Measurements from ENCODE around the gene SDR42E2.
"Not testable (repeated sequence)": the region's sequence is repeated elsewhere in the genome, so short reads cannot be mapped to it uniquely, and the experiment has no call there.

Gene SDR42E2

DNA sequence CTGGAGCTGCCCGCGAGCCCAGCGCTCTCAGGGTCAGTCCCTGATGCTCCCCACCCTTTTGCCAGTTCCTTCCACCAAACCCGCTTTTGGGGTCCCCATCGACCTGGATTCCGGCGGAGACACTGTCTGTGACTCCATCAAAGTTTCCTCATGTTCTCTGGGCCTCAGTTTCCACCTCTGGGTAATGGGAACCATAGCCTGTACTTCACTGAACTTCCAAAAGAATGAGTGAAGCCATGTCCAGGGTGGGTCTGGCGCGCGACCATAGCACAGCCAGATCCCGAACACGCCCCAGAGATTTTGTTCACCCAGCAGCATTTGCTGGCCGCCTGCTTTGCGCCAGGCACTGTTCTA lies 327 bp downstream of the SDR42E2 start:
- no peak for DNase-seq

DNA sequence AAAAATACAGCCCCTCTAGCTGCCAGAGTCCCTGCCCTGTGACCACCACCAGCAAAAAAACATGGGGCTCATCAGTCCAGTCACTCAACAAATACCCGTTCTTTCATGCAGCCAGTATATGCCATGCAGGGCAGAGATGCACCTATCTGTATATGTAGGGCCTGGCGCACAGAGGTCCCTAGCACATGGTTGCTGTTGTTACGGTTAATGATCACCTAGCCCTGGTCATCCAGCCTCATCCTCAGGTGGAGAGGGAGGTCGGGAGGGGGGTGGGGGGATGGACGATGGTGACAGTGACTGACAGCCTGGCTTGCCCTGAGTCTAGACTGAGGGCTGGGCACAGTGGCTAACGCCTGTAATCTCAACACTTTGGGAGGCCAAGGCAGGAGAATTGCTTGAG lies 1.5 kb downstream of the SDR42E2 start:
- DNase-seq: no peak

DNA sequence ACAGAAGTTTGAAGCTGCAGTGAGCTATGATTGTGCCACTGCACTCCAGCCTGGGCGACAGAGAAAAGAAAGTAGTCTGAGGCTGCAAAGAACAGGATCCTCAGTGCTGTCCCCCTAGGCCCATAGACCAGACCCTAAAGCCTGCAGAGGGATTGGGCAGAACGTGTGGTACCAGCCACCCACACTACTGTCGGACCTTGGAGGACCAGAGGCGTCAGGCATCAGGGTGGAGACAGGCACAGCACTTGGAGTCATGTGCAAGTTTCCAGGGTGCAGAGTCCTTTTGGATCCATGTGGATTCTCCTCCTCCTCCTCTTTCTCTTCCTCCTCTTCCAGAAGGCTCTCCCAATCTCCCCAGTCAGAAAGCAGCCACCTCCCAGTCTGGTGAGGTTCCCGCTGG lies 2.2 kb downstream of the SDR42E2 start:
- DNase-seq: no peak

DNA sequence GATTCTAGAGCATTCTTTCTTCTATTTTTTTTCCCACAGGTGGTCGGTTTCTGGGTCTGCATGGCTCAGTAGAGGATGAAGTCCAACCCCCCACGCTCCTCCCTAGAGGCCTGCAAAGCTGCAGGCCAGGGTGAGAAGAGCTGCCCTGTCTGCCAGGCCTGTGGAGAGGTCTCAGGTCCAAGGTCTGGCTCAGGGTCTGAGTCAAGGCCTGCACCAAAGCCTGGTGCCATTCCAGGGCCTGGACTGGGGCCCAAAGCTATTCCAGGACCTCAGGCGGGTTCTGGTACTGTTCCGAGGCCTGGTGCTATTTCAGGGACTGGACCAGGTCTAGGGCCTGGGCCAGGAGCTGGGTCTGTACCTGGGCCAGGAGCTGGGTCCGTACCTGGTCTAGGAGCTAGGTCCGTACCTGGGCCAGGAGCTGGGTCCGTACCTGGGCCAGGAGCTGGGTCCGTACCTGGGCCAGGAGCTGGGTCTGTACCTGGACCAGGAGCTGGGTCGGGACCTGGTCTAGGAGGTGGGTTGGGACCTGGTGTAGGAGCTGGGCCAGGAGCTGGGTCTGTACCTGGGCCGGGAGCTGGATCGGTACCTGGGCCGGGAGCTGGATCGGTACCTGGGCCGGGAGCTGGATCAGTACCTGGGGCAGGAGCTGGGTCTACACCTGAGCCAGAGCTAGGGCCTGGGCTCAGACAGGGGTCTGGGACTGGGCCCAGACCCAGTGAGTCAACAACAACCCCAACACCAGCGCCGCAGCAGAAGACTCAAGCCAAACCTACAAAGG lies 3.4 kb downstream of the SDR42E2 start:
- no peak for DNase-seq

DNA sequence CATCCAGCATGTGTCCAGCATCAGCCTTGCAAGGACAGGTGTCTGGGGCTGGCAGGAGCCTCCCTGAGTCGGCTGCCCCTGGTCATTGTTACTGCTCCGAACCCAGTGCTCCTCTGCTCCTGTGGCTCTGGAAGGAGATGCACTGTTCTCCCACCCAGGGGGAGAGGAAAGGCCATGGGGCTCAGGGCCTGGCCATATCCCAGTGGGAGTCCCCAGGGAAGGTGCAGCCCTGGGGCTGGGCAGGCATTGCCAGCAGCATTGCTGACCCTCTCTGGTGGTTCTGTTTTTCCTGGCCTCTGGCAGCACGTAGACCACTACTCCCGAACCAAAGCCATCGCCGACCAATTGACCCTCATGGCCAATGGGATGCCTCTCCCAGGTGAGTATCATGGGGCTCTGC lies 9.6 kb downstream of the SDR42E2 start:
- no peak for DNase-seq

DNA sequence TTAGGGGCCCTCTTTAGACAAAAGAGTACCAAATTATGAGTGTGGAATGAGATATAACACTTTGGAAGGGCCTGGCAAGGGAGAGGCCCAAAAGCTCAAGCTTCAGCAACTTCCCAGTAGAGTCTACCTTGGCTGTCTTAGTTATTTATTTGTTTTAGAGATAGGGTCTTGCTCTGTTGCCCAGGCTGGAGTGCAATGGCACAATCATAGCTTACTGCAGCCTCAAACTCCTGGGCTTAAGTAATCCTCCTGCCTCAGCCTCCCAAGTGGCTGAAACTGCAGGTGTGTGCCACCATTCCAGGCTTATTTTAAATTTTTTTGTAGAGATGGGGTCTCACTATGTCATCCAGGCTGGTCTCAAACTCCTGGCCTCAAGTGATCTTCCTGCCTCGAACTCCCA lies 10.3 kb downstream of the SDR42E2 start:
- DNase-seq: not testable (repeated sequence)

DNA sequence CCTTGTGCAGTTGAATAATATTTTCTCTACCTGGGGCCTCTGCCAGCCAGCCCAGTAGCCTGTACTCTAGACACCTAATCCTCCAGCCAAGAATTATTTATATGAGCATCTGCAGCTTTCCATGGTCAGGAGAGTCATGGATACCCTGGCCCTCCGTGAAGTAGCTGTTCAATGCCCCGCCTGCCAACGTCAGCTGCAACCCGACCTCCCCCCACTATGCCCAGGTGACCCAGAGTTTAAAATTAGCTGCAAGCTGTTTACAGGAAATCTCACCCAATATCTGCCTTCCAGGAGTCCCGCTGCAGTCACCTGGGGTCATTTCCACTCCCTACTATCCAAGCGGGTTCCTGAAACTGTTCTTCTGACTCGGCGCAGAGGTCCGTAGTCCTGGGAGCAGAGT lies 12.3 kb downstream of the SDR42E2 start:
- DNase-seq: no peak

DNA sequence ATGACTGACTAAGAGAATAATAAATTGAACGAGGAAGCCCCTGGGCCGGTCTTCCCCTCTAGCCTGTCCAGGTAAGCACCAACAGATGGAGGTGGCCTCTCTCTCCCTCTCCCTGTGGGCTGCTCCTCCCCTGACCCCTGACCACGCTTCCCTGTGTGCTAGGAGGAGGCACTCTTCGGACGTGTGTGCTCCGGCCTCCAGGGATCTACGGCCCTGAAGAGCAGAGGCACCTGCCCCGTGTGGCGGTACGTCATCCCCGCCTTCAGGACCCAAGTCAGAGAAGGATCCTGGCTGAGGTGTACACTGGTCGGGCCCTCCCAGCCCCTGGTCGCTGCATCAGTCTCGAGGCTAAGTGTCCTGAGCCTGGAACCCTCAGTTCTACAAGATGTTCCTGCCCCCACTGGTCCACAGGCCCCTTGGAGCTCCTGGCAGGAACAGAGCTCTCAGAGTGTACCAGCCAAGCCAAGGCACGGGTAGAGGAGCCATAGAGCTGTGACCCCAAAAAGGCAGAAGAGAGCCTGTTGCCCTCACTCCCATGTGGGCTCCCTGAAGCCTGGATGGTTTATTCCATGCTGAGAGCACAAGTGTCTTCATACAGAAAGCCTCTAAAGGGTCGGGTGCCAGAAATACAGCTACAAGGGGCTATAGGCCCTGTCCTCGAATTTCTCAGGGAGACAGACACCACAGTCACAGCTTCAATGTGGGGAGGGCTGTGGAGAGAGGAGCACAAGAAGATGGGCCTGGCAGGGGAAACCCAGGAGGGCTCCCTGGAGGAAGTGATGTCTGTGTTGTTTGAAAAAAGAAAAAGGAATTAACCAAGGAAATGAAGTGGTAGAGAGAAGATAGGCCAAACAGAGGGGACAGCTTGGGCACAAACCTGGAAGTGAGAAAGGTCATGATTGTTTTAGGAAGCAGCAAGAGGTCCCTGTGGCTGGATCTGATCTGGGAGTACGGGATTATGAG lies 15.9 kb downstream of the SDR42E2 start:
- no peak for DNase-seq

DNA sequence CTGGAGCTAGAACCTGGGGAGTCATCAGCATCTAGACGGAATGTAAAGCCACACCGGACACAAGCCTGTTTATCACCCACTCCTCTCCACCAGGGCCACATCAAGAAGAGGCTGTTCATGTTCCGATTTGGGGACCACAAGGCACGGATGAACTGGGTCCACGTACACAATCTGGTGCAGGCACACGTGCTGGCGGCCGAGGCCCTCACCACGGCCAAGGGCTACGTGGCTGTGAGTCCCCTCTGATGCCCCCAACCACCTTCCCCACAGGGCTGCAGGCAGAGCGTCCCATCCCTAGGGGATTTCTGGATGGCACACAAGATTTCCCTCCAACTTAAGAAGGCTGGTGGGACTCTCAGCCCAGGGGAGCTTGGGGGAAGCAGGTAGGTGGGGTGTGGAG lies 19.1 kb downstream of the SDR42E2 start:
- DNase-seq: no peak

DNA sequence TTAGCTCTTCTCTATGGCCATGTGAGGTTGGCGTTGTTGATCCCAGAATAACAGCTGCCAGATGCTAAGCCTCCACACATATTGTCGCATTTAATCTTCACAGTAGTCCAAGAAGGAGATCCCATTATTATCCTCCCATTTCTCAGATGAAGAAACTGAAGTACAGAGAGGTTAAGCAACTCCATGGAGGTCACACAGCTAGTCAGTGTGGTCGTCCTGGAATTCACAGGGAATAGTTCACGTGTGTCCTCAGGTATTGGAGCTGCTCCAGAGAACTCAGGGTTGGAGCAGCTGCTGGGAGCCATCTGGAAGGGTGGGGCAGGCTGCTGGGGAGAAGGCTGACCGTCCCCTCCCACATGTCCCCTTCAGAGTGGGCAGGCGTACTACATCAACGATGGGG lies 19.5 kb downstream of the SDR42E2 start:
- DNase-seq: no peak

DNA sequence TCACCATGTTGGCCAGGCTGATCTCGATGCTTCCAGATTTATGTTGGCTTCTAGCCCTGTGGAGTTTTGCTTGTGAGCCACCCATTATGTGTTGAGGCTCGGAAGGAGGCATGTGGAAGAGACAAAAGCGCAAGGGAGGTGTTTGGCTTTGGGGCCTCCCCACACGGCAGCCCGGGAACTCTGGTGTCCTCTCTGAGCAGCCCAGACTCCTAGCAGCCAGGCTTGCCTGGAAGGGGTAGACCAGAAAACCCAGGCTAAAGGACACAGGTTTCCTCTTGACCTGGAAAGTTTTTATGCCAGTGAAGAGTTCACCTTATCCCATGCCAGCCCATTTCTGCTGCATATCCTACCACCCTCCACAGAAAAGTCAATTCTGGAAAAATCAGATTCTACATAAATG lies 21.0 kb downstream of the SDR42E2 start:
- no peak for DNase-seq

DNA sequence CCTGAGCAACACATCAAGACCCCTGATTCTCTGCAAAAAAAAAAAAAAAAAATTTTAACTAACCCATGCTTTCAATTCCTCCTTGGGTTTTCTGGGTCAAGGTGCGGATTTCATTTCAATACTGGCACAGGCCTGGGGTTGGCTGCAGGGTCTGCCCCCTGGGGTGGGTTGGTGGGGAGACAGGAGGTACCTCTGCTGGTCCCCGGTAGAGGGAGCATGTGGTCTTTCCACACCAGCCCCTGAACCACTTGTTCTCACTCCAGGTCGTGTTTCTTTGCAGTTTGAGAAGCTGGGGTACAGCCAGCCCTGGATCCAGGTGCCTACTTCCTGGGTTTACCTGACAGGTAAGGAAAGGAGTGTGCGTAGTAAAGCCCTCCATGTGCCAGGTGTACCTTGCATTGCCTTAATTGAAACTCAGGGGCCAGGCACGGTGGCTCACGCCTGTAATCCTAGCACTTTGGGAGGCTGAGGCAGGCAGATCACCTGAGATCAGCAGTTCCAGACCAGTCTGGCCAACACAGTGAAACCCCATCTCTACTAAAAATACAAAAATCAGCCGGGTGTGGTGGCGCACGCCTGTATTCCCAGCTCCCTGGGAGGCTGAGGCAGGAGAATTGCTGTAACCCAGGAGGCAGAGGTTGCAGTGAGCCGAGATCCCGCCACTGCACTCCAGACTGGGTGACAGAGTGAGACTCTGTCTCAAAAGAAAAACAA lies 21.8 kb downstream of the SDR42E2 start:
- no peak for DNase-seq

DNA sequence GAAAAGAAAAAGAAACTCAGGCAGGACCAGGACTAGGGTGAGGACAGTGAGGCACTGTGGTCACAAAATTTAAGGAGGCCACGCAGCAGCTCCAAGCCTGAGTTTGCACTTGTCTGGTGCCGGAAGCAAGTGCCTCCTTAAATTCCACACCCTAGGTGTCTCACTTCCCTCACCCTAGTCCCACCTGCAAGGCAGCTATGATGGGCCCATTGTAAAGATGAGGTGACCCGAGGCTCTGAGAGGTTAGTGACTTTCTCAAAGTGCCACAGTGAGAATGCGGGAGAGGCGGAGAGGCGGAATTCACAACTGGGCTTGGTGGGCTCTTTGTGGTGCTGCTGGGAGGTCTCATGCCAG lies 22.3 kb downstream of the SDR42E2 start:
- no peak for DNase-seq

DNA sequence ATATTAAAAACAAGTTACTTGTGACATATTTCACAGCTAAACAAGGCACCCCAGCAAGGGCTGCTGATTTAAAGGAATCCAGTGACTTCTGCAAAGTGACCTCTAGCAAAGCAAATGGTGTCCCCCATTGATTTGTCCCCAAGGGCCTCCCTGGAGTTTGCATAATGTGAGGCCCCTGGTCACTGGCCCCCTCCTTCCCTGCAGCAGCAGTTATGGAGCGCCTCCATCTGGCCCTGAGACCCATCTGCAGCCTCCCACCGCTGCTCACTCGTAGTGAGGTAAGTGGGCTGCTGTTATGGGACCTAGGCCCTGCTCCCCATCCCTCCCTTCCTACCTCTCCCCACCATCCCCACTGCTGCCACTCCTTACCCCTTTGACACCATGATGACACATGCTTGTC lies 24.2 kb downstream of the SDR42E2 start:
- DNase-seq: no peak

DNA sequence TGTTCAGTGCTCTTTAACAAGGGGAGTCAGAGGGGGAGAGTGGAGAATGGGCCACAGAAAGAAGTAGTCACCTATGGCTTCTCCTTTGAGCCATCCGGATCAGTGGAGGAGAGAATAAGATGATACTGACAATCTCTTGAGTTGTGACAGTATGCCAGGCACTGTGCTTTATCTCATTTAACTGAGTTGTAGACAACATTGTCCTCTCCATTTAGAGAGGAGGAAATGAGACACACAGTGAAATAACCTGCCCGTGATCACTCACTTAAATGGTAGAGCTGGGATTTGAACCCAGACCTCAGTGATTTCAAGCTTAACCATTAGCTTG lies 25.9 kb downstream of the SDR42E2 start:
- DNase-seq: no peak

DNA sequence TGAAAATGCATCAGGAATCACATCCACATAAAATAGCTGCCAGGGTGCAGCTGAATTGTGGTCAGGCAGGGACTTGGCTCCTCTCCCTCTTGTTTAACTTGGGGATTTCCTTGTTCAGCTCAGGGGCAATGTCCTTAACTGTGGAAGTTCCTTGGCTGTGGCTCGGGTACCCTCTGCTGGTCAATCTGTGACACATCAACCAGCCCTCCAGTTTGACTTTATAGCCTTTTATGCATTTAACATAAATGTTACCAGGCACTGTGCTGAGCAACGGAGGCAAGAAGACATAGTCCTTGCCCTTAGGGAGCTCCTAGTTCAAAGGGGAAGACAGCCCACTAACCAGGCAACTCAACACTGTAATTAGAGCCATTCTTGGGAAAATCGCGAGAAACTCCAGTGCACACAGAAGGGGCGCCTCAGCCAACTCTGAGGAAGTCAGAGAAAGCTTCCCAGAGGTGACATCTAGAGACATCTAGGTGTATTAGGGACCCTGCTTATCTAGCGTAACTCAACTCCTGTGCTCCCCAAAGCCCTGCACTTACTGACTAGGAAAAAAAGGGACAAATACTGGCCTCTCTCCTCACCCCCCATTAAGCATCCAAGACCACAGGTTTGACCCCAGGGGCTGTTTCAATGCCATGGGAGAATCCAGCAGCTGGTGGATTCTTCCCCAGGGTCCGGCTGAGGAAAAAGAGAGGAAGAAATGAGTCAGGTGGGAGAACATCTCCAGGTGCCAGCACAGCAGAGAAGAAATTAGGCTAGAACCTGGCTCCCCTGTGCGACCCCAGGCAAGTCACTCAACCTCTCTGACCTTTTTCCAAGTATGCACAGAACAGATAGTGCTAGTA lies 26.5 kb downstream of the SDR42E2 start:
- DNase-seq: peak; percentile 82 to 89

DNA sequence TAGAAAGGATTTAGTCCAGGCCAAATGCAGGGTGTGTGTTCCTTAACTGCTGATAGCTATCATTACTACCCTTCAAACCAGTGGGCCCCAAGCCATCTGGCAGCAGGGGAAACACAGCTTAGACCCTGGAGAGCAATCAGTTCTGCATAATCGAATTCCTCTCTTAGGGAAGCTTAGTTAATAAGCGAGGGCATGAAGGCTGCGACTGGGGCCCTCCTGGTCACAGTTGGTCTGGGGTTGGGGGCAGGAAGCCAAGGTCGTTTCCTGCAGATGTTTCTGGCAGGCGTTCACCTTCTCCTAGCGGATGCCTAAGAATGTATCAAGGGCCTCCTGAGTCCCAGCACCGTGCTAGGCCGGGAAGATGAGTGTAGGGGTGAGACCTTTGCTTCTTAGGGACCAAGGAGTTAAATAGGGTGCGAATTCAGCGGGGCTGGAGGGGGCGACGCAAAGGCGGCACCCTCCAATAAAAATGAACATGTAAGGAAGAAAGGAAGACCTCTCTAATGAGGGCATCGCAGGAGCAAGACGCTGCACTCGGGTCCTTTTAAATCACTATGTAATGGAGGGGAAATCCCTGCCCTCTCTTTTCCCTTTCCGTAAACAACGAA lies 27.3 kb downstream of the SDR42E2 start:
- DNase-seq: peak in 1 of 2 donors; percentile 56

DNA sequence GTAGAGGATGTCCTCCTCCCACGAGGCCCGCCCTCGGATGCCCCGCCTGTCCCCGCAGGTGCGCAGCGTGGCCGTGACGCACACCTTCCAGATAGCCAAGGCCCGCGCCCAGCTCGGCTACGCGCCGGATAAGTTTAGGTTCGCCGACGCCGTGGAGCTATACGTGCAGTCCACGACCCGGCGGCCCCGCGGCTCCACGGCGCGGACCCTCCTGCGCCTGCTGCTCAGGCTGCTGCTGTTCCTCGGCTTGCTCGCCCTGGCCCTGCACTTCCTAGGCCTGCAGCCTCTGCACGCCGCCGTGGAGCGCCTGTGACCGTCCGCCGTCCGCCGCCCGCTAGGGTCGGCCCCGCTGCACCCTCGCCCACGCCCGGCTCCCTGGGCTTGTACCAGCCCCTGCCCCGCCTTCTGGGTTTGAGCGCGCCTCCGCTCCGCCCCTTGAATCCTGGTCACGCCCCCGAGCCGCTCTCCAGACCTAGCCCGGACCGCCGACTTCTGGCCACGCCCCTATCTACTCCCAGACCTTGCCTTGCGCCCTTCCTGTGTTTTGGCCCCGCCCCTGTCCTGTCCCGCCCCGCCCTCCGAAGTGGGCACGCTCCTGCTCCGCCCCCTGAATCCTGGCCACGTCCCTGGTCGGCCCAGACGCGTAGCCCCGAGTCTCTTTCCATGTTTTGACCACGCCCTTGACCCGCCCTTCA lies 27.9 kb downstream of the SDR42E2 start:
- peak; percentile 99 to 100 for DNase-seq

DNA sequence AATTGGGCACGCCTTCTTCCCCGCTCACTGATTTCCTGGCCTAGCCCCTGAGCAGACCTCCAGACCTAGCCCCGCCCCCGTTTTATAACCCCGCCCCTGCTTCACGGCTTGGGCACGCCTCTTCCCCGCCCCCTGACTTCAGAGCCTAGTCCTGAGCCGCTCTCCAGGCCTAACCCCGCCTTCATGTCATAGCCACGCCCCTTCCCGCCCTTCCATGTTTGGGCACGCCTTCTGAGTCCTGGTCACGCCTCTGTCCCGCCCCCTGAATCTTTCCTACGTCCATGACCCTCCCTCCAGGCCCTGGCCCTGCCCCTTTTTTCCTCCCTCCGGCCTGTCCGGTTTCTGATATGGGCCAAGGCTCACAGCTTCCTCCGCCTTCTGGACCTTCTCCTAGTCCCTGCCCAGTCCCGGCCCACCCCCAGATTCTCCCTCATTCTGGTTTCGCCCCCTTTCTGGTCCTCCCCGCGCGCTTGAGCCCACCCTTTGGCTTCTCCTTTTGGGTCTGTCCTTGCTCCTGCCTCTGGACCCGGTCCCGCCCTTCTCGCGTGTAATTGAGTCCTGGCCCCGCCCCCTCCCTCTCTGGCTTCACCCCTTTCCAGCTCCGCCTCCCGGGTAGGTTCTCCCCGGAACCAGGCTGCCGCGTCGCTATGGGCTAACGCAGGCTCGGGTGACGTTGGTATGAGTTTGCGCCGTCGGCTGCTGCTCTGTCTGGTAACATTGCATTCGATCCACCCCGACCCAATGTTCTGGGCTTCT lies 28.6 kb downstream of the SDR42E2 start:
- DNase-seq: peak; percentile 98

DNA sequence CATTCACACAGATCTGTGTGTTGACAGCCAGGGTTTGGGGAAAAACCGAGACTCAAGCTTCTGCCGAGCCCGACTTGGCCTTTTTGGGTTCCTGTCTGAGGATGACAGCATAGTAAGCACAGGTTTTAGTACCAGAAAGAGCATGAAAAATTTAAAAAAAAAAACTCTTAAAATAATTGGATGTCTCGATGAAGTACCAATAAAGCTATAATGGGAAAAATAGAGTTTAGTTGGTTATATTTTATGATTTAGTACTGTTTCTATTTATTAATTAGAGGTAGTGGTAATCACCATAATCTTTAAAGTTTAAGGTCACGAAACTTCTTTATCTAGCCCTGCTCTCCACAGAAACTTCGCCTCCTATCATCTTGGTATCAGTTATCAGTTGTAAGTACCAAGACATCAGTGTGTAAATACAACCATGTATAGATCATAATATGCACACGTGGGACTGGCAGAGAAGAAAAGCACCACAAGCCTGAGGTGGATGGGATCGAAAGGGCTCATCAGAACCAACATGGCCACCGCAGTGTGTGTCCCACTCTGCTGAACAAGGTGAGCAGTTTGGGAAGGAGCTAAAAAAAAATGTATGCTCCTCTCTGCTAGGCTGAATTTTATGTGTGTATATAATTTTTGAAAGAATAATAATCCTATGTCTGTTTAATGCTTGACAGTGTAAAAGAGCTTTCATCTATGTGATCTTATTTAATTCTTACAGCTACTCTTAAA lies 29.4 kb downstream of the SDR42E2 start:
- no peak for DNase-seq
